Skeletal muscle tissue (tissue), 4 donors: ENCODE results near the gene PHKB. TPM values are rescaled to one million over a fixed set of nuclear protein-coding genes. Genes with fewer than 3 reads are reported as not detected.
"Not testable (repeated sequence)": the region's sequence is repeated elsewhere in the genome, so short reads cannot be mapped to it uniquely, and the experiment has no call there.

Source experiments
- H3K27ac ChIP-seq: one replicate; pipeline ENCODE4 v1.7.0; 2013; ENCODE audit warnings: mild to moderate bottlenecking, low read depth, low read length, inconsistent platforms
- H3K27me3 ChIP-seq, 3 donors: one replicate each; pipeline ENCODE4 v1.7.0; 2013; ENCODE audit warnings: low read length in 3 of 3; ENCODE audit not compliant: control insufficient read depth in 3 of 3, insufficient read depth in 3 of 3
- H3K36me3 ChIP-seq, 3 donors: one replicate each; pipeline ENCODE4 v1.7.0; 2013; ENCODE audit warnings: low read length in 3 of 3; ENCODE audit not compliant: control insufficient read depth in 3 of 3, insufficient read depth in 3 of 3
- H3K4me1 ChIP-seq, 3 donors: one replicate each; pipeline ENCODE4 v1.7.0; 2013; ENCODE audit warnings: low read length in 3 of 3, mild to moderate bottlenecking in 3 of 3; ENCODE audit not compliant: control insufficient read depth in 3 of 3, insufficient read depth in 3 of 3
- H3K4me3 ChIP-seq, 3 donors: one replicate each; pipeline ENCODE4 v1.7.0; 2013; ENCODE audit warnings: low read length in 3 of 3
- H3K9ac ChIP-seq, 3 donors: one replicate each; pipeline ENCODE4 v1.7.0; 2013; ENCODE audit warnings: low read length in 3 of 3, mild to moderate bottlenecking in 3 of 3, moderate library complexity in 2 of 3, low read depth in 1 of 3
- H3K9me3 ChIP-seq, 3 donors: one replicate each; pipeline ENCODE4 v1.7.0; 2013; ENCODE audit warnings: low read length in 3 of 3; ENCODE audit not compliant: control insufficient read depth in 3 of 3
- total RNA-seq: library from RNA; depleted of rRNA; stranded (reverse); fragments of >200 nt; gene quantifications from one replicate; pipeline ENCODE4 v1.2.3, GENCODE V29; 2014
- donor health status: Osteomylitis.

The PHKB gene
- 68.9 TPM for total RNA-seq

DNA sequence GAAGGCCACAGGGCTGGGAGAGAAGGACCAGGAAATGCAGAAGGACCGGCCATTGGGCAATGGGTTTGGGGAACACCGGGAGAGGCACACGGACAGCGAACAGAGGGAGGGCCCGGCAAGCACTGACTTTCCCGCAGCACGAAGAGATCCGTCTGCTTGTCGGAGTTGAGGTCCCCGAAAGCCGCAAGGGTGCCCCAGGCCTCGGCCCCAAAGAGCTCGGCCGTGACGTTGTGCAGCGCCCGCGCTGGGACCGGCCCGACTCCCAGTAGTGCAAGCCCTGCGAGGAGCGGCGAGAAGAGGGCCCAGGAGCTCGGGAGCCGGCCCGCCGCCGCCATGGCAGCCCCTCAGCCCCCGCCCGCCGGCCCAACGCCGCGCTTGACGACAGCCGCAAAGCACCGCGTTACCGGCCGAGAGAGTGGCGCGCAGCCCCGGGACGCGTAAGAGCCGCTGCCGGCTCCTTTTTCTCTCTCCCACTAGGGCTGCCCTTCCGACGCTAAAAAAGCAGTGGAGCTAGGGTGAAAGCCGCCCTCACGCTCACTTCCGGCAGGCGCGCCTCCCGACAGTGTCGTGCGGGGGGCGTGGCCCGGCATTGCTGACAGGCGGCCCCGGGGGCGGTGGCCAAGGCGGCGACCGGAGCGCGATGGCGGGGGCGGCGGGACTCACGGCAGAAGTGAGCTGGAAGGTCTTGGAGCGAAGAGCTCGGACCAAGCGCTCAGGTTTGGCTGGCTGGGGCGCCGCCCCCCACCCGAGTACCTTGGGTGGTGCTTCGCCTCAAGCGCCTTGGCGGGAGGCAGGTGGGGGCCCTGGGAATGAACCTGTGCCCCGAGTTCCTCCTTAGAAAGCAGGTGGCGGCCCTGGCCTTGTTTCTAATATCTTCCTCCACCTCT lies at the start of gene PHKB, which contains the start of gene ITFG1:
PHKB (plus strand) TSS at position 621 of the 887 bp plus-strand sequence; CDS start at position 641, 20 bp downstream.
ITFG1 (minus strand) TSS at position 353 of the 887 bp plus-strand sequence; CDS start at position 335, 18 bp downstream.
- peaks cover 29 to 42% (median 33%) of the 10 kb centered on the region in 3 donors for H3K4me1 ChIP-seq
- peaks cover 0 to 11% (median 2%) of the 10 kb centered on the region in 3 donors for H3K36me3 ChIP-seq
- no peaks in the 10 kb centered on the region for H3K27me3 ChIP-seq
- H3K9me3 ChIP-seq: no peaks in the 10 kb centered on the region
- H3K4me3 ChIP-seq: peak within 1 kb of the TSS; percentile 95 to 99 (median 98)
- peak within 1 kb of the TSS; percentile 96 to 97 (median 96) for H3K9ac ChIP-seq
- peak within 1 kb of the TSS; percentile 96 for H3K27ac ChIP-seq

DNA sequence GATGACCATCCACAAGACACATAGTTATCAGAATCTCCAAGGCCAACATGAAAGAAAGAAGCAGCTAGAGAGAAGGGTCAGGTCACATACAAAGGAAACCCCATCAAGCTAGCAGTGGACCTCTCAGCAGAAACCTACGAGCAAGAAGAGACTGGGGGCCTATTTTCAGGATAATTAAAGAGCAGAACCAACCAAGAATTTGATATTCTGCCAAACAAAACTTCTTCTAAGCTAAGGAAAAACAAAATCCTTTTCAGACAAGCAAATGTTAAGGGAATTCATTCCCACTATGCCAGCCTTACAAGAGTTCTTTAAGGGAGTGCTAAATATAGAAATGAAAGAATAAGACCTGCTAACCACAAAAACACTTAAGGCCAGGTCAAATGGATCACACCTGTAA lies 48.1 kb upstream of the PHKB start:
- Histone ChIP-seq H3K4me1 (peaks cover 0 to 4% (median 0%) of the 10 kb centered on the region in 3 donors), H3K4me3 (no peak overlapping the region), H3K9ac (no peak overlapping the region), H3K9me3 (no peaks in the 10 kb centered on the region), H3K36me3 (no peaks in the 10 kb centered on the region), H3K27me3 (no peaks in the 10 kb centered on the region), H3K27ac (no peak overlapping the region)

DNA sequence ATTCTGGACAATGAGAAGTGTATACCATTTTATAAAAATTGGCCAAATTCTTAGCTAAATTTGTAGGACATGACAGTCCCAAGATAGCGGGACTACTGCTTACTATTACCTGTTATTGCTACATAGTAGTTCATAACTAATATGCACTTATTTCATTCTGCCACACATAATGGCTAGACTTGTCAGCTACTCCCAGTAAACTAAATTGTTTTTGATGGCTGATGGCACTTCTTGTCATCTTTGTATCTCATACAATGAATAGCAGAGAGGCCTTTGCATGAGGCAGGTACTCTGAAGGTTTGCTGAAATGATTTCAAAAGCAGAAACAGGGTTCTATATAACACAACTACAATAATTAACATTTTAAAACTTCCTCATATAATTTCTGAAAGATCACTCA lies 44.3 kb upstream of the PHKB start:
- Histone ChIP-seq H3K9me3 (no peaks in the 10 kb centered on the region), H3K4me3 (no peak overlapping the region), H3K4me1 (peaks cover 0 to 4% (median 0%) of the 10 kb centered on the region in 3 donors), H3K27ac (no peak overlapping the region), H3K9ac (no peak overlapping the region), H3K27me3 (no peaks in the 10 kb centered on the region), H3K36me3 (no peaks in the 10 kb centered on the region)

DNA sequence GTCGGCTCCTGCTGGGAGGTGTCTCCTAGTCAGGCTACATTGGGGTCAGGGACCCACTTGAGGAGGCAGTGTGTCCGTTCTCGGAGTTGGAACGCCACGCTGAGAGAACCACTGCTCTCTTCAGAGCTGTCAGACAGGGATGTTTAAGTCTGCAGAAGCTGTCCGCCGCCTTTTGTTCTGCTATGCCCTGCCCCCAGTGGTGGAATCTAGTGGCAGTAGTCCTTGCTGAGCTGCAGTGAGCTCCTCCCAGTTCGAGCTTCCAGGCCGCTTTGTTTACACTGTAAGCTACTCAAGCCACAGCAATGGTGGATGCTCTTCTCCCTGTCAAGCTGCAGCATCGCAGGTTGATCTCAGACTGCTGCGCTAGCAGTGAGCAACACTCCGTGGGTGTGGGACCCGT lies 36.3 kb upstream of the PHKB start:
- H3K36me3 ChIP-seq: peaks cover 10 to 26% (median 16%) of the 10 kb centered on the region in 3 donors

DNA sequence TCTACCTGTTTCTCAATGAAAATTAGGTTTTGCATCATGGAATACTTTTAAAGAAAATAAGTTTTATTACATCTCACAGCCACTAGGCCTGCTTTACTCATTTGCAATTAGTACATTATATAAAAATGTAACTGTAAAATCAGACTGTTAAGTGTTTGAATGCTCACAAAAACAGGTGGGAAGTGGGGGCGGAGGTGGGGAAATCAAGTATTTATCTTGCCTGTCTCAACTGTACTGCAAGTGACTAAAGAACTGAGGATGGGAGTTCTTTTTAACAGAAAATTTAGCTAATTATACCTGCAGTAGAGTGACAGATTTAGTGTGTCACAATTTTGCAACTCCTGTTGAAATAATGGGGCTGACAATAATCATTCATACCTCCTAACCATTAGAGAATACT lies 34.3 kb upstream of the PHKB start:
- H3K27me3 ChIP-seq: no peaks in the 10 kb centered on the region
- no peak overlapping the region for H3K4me3 ChIP-seq
- no peaks in the 10 kb centered on the region for H3K4me1 ChIP-seq
- H3K9ac ChIP-seq: no peak overlapping the region
- H3K36me3 ChIP-seq: peaks cover 10 to 26% (median 16%) of the 10 kb centered on the region in 3 donors
- no peaks in the 10 kb centered on the region for H3K9me3 ChIP-seq
- no peak overlapping the region for H3K27ac ChIP-seq

More for the DNA sequence above, 36.3 kb upstream of the PHKB start:
- no peaks in the 10 kb centered on the region for H3K9me3 ChIP-seq
- H3K27me3 ChIP-seq: no peaks in the 10 kb centered on the region
- H3K9ac ChIP-seq: no peak overlapping the region
- no peaks in the 10 kb centered on the region for H3K4me1 ChIP-seq
- H3K27ac ChIP-seq: no peak overlapping the region
- no peak overlapping the region for H3K4me3 ChIP-seq

DNA sequence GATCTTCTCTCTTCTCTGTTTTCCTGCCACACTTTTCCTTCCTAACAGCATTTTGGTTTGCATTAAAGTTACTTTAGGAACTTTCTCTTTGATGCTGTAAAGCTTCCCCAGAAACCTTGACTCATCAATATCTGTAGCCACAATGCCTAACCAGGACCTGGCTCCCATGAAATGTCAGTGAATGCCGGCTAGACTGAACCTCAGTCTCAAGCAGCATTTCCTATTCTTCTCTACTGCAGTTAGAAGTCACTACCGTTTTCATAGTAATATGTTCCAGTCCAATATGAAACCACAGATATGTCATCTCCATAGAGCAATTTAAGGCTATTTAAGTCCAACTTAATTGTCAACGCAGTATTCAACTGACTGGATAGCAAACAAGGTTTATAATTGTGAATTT lies 29.2 kb upstream of the PHKB start:
- peaks cover 0 to 9% (median 8%) of the 10 kb centered on the region in 3 donors for H3K36me3 ChIP-seq
- no peak overlapping the region for H3K27ac ChIP-seq
- H3K9me3 ChIP-seq: no peaks in the 10 kb centered on the region
- no peaks in the 10 kb centered on the region for H3K4me1 ChIP-seq
- no peak overlapping the region for H3K9ac ChIP-seq
- H3K4me3 ChIP-seq: no peak overlapping the region
- H3K27me3 ChIP-seq: no peaks in the 10 kb centered on the region

DNA sequence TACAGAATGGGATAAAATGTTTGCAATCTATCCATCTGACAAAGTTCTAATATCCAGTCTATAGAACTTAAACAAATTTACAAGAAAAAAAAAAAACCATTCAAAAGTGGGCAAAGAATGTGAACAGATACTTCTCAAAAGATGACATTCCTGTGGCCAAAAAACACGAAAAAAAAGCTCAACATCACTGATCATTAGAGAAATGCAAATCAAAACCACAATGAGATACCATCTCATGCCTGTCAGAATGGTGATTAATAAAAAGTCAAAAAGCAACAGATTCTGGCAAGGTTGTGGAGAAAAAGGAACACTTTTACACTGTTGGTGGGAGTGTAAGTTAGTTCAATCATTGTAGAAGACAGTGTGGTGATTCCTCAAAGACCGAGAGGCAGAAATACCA lies 26.9 kb upstream of the PHKB start:
- not testable (repeated sequence) for H3K27me3 ChIP-seq, H3K36me3 ChIP-seq, H3K4me3 ChIP-seq, H3K9ac ChIP-seq, H3K9me3 ChIP-seq, H3K4me1 ChIP-seq, H3K27ac ChIP-seq

DNA sequence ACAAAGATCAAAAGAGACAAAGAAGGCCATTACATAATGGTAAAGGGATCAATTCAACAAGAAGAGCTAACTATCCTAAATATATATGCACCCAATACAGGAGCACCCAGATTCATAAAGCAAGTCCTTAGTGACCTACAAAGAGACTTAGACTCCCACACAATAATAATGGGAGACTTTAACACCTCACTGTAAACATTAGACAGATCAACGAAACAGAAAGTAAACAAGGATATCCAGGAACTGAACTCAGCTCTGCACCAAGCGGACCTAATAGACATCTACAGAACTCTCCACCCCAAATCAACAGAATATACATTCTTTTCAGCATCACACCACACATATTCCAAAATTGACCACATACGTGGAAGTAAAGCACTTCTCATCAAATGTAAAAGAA lies 21.1 kb upstream of the PHKB start:
- H3K27ac ChIP-seq, H3K4me1 ChIP-seq, H3K4me3 ChIP-seq, H3K9me3 ChIP-seq, H3K27me3 ChIP-seq, H3K9ac ChIP-seq, H3K36me3 ChIP-seq: not testable (repeated sequence)

DNA sequence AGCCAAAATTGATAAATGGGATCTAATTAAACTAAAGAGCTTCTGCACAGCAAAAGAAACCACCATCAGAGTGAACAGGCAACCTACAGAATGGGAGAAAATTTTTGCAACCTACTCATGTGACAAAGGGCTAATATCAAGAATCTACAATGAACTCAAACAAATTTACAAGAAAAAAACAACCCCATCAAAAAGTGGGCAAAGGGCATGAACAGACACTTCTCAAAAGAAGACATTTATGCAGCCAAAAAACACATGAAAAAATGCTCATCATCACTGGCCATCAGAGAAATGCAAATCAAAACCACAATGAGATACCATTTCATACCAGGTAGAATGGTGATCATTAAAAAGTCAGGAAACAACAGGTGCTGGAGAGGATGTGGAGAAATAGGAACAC lies 18.2 kb upstream of the PHKB start:
- H3K27me3 ChIP-seq, H3K4me1 ChIP-seq, H3K9me3 ChIP-seq, H3K27ac ChIP-seq, H3K36me3 ChIP-seq, H3K9ac ChIP-seq, H3K4me3 ChIP-seq: not testable (repeated sequence)

DNA sequence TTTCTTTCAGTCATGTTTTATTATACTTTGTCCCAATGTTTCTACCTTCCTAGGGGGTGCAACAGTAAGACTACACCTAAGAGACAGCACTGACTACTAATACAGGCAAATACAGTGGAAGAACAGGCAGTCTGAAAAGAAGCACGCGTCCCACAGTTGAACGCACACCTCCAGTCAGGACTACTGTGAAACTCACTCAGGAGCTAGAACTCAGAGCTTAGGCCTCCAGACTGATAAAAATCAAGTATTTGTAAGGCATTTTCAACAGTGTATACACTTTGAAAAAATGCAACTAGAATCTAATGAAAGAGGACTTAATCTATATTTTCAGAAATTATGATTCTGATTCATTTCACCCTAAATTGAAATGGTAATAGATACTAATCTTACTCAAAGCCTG lies 14.7 kb upstream of the PHKB start:
- no peaks in the 10 kb centered on the region for H3K9me3 ChIP-seq
- no peaks in the 10 kb centered on the region for H3K4me1 ChIP-seq
- H3K36me3 ChIP-seq: peaks cover under 1 to 11% (median 9%) of the 10 kb centered on the region in 3 donors
- no peak overlapping the region for H3K9ac ChIP-seq
- no peak overlapping the region for H3K27ac ChIP-seq
- no peaks in the 10 kb centered on the region for H3K27me3 ChIP-seq
- no peak overlapping the region for H3K4me3 ChIP-seq
